ENCODE results near the gene LIN52.

GRCh38 chr14:74223016-74223415 lies 138.3 kb downstream of the LIN52 start:
- TF ChIP-seq, protein P1, sequence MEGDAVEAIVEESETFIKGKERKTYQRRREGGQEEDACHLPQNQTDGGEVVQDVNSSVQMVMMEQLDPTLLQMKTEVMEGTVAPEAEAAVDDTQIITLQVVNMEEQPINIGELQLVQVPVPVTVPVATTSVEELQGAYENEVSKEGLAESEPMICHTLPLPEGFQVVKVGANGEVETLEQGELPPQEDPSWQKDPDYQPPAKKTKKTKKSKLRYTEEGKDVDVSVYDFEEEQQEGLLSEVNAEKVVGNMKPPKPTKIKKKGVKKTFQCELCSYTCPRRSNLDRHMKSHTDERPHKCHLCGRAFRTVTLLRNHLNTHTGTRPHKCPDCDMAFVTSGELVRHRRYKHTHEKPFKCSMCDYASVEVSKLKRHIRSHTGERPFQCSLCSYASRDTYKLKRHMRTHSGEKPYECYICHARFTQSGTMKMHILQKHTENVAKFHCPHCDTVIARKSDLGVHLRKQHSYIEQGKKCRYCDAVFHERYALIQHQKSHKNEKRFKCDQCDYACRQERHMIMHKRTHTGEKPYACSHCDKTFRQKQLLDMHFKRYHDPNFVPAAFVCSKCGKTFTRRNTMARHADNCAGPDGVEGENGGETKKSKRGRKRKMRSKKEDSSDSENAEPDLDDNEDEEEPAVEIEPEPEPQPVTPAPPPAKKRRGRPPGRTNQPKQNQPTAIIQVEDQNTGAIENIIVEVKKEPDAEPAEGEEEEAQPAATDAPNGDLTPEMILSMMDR (IDR thresholded peaks at IDR 0.05; ENCODE audit: poor library complexity, severe bottlenecking), result no peak
- no peak for TF ChIP-seq POLR2AphosphoS5 (IDR thresholded peaks at IDR 0.05)
- no peak for TF ChIP-seq SMC3 (conservative IDR thresholded peaks at IDR 0.05; ENCODE audit: poor library complexity)
- TF ChIP-seq EP300 (conservative IDR thresholded peaks at IDR 0.05; ENCODE audit: poor library complexity, severe bottlenecking), result no peak
- no peak for TF ChIP-seq EZH2 (IDR thresholded peaks at IDR 0.05; ENCODE audit: borderline replicate concordance, insufficient read depth, low read length, poor library complexity, severe bottlenecking)
- no peak for TF ChIP-seq REST (IDR thresholded peaks at IDR 0.05; ENCODE audit: borderline replicate concordance)
- TF ChIP-seq MXI1 (conservative IDR thresholded peaks at IDR 0.05; ENCODE audit: poor library complexity, severe bottlenecking), result no peak
- no peak for TF ChIP-seq RAD21 (conservative IDR thresholded peaks at IDR 0.05)
